Breast epithelium (tissue), 3 donors: ENCODE results near the gene MYH3.

Source experiments
- POLR2A ChIP-seq: fragments of 450-650 bp; IDR thresholded peaks from one replicate; pipeline ENCODE4 v1.6.1; 2016; ENCODE audit warnings: antibody characterized with exemption, mild to moderate bottlenecking, moderate library complexity
- TF ChIP-seq, protein P1 (sequence below), 3 donors: fragments of 450-650 bp; IDR thresholded peaks; one replicate each; pipeline ENCODE4 v1.5.1; 2016 to 2017; ENCODE audit warnings: antibody characterized with exemption in 3 of 3, mild to moderate bottlenecking in 3 of 3, moderate library complexity in 3 of 3

DNA sequence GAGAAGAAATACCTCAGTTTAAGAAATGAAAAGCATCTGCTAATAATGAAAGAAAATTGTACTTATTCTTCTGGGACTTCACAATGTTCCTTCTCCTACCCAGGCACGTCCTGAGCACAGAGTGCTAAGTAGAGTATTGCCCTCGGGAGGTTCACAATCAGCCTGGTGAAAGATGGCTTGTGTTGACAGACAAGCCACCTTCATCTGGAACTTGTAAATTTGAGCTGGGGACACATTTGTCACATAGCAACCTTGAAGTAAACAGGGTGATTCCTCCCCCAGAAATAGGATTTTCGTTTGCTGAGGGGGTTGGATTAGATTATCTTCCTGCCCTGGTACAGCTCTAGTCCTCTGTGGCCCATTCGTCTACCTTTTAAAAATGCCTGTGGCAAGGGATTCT is 73.3 kb downstream of the MYH3 start:
- no peak for TF ChIP-seq POLR2A
- TF ChIP-seq, protein P1, sequence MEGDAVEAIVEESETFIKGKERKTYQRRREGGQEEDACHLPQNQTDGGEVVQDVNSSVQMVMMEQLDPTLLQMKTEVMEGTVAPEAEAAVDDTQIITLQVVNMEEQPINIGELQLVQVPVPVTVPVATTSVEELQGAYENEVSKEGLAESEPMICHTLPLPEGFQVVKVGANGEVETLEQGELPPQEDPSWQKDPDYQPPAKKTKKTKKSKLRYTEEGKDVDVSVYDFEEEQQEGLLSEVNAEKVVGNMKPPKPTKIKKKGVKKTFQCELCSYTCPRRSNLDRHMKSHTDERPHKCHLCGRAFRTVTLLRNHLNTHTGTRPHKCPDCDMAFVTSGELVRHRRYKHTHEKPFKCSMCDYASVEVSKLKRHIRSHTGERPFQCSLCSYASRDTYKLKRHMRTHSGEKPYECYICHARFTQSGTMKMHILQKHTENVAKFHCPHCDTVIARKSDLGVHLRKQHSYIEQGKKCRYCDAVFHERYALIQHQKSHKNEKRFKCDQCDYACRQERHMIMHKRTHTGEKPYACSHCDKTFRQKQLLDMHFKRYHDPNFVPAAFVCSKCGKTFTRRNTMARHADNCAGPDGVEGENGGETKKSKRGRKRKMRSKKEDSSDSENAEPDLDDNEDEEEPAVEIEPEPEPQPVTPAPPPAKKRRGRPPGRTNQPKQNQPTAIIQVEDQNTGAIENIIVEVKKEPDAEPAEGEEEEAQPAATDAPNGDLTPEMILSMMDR (IDR thresholded peaks at IDR 0.05), result no peak
